Parathyroid adenoma (tissue), 2 donors: ENCODE results near the gene CCDC120.
A peak's percentile ranks its signal among the peaks of the same experiment; 100 is the strongest.

Source experiments
- H2AFZ ChIP-seq: fragments of 300-600 bp; sonication (generic); one replicate; pipeline ENCODE4 v1.7.0; 2017; ENCODE audit warnings: antibody characterized with exemption, mild to moderate bottlenecking
- H3K27ac ChIP-seq: fragments of 300-600 bp; sonication (generic); one replicate; pipeline ENCODE4 v1.7.0; 2017
- H3K27me3 ChIP-seq: fragments of 300-600 bp; sonication (generic); one replicate; pipeline ENCODE4 v1.7.0; 2017; ENCODE audit warnings: low read length; ENCODE audit not compliant: control insufficient read depth, insufficient read depth
- H3K36me3 ChIP-seq: fragments of 300-600 bp; sonication (generic); one replicate; pipeline ENCODE4 v1.7.0; 2017; ENCODE audit warnings: low read length; ENCODE audit not compliant: control insufficient read depth, insufficient read depth
- H3K4me1 ChIP-seq: fragments of 300-600 bp; sonication (generic); one replicate; pipeline ENCODE4 v1.7.0; 2017; ENCODE audit warnings: control low read depth
- H3K4me2 ChIP-seq: fragments of 300-600 bp; sonication (generic); one replicate; pipeline ENCODE4 v1.7.0; 2017; ENCODE audit warnings: low read length
- H3K4me3 ChIP-seq: fragments of 300-600 bp; sonication (generic); one replicate; pipeline ENCODE4 v1.7.0; 2017; ENCODE audit warnings: low read depth, low read length
- H3K79me2 ChIP-seq: fragments of 300-600 bp; sonication (generic); one replicate; pipeline ENCODE4 v1.7.0; 2017; ENCODE audit warnings: control low read depth
- H3K9ac ChIP-seq: fragments of 300-600 bp; sonication (generic); one replicate; pipeline ENCODE4 v1.7.0; 2017; ENCODE audit warnings: mild to moderate bottlenecking
- H3K9me3 ChIP-seq: fragments of 300-600 bp; sonication (generic); one replicate; pipeline ENCODE4 v1.7.0; 2017; ENCODE audit warnings: low read length; ENCODE audit not compliant: control insufficient read depth
- CTCF ChIP-seq: fragments of 300-600 bp; sonication (generic); IDR thresholded peaks from one replicate; pipeline ENCODE4 v1.7.0; 2017; ENCODE audit warnings: antibody characterized with exemption, mild to moderate bottlenecking
- donor health status: primary hyperparathyroidism.

CCDC120 gene

DNA sequence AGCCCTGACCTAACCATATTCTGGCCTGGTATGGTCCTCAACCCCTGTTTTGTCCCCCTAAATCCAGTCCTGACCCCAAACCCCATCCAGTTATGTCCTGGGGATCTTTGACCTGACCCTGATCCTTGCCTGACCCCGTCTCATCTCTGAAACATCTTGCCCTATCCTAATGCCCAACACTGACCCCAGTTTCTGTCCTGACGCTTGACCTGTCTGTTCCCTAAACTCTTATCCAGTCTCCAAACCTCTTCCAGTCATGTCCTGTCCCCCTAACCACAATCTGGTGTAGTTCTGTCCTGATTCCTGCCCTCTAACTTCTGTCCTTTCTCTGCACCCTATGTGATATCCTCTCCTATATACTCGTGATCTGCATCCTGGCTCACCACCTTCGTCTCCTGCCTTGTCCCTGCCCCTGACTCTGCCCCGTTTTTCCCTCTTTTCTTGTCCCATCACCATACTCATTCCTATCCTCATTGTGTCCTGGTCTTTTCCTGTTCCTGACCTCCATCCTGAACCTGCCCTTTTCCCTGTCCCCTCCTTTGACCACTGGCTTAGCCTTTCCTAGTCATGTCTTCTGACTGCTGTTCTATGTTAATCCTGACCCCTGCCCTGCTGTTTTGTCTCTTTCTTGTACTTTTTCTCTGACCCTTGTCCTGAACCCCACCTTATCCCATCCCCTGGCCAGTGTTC lies 4.6 kb upstream of the CCDC120 start:
- Histone ChIP-seq H3K36me3 (no peaks in the 10 kb centered on the region), H3K79me2 (no peaks in the 10 kb centered on the region), H3K4me3 (peak overlapping the region; percentile 57), H3K9me3 (no peaks in the 10 kb centered on the region), H3K4me1 (no peaks in the 10 kb centered on the region), H2AFZ (peak overlapping the region; percentile 91), H3K27me3 (no peaks in the 10 kb centered on the region), H3K4me2 (peak overlapping the region; percentile 68), H3K9ac (no peak overlapping the region), H3K27ac (peak overlapping the region; percentile 75)
- TF ChIP-seq CTCF: no peak

DNA sequence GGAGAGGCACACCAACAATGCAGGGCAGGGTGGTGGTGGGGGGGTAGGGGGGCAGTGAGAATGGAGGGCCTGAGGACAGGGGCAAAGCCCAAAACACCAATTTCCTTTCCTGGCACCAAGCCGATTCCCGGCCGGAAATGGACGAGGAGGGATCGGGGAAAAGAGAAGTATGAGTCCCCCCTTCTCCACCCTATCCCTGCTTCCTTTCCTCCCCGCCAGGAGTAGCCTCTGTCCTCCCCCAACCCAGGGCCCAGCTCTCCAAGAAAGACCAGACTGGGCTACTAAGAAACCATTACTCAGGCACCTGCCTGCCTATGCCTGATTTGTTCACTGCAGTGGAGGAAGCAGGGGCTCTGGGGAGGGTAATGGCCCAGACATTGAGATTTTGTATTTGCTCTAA lies 402 bp downstream of the CCDC120 start:
- Histone ChIP-seq H3K4me2 (peak overlapping the region; percentile 67), H3K4me3 (peak overlapping the region; percentile 59), H2AFZ (peak overlapping the region; percentile 60), H3K27ac (peak overlapping the region; percentile 78), H3K27me3 (no peaks in the 10 kb centered on the region), H3K36me3 (no peaks in the 10 kb centered on the region), H3K79me2 (peaks cover 10% of the 10 kb centered on the region), H3K4me1 (no peaks in the 10 kb centered on the region), H3K9ac (no peak overlapping the region), H3K9me3 (no peaks in the 10 kb centered on the region)
- no peak for TF ChIP-seq CTCF

- Histone ChIP-seq H3K36me3 (no peaks in the 10 kb centered on the region), H3K27me3 (no peaks in the 10 kb centered on the region), H2AFZ (no peak overlapping the region), H3K9me3 (no peaks in the 10 kb centered on the region), H3K4me2 (peak overlapping the region; percentile 67), H3K79me2 (peaks cover 10% of the 10 kb centered on the region), H3K27ac (peak overlapping the region; percentile 78), H3K4me1 (no peaks in the 10 kb centered on the region), H3K4me3 (peak overlapping the region; percentile 59), H3K9ac (no peak overlapping the region)
- TF ChIP-seq CTCF: no peak
These were observed 884 bp downstream of the CCDC120 start for GRCh38 chrX:49059681-49060085.

DNA sequence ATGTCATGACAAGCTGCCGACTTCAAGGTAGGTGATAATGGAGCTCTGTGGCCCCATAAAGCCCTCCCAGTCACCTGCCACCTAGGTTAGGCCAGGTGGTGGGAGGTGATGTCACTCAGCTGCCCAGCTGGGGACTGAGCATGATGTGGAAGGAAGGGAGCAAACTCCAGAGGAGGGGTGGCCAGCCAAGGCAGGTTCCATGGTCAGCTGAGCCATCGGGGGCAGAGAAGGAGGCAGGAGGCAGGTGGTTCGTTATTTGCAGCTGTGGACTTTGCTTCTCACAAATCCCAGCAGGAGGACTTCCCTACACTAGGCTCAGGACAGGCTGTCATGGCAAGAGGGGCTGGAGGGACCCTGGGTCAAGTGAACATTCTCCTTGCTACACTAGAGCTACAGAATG lies 2.1 kb downstream of the CCDC120 start:
- no peak for TF ChIP-seq CTCF
- H3K27ac ChIP-seq: no peak overlapping the region
- no peak overlapping the region for H2AFZ ChIP-seq
- no peaks in the 10 kb centered on the region for H3K4me1 ChIP-seq
- peaks cover 10% of the 10 kb centered on the region for H3K79me2 ChIP-seq
- H3K9me3 ChIP-seq: no peaks in the 10 kb centered on the region
- H3K27me3 ChIP-seq: no peaks in the 10 kb centered on the region
- H3K36me3 ChIP-seq: no peaks in the 10 kb centered on the region
- no peak overlapping the region for H3K4me2 ChIP-seq
- no peak overlapping the region for H3K4me3 ChIP-seq
- H3K9ac ChIP-seq: no peak overlapping the region

DNA sequence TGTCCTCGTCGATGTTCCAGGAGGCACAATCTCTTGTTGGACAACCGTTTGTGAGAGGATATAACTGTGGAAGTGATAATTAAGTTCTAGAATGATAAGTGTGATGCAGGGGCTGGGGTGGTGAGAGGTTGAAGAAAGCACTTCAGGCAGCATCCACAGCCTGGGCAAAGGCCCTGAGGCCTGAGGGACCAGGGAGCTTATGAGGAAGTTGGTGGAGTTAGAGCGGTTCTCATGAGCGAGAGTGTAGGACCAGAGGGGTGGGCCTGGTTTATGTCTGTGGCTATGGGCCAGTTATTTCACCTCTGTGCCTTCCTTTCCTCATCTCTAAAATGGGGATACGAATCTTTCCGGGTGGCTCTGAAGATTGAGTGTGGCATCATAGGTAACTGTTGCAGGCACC lies 2.7 kb downstream of the CCDC120 start:
- Histone ChIP-seq H3K4me2 (no peak overlapping the region), H3K4me3 (no peak overlapping the region), H3K9ac (no peak overlapping the region), H3K27ac (no peak overlapping the region), H3K27me3 (no peaks in the 10 kb centered on the region), H3K9me3 (no peaks in the 10 kb centered on the region), H3K79me2 (peaks cover 10% of the 10 kb centered on the region), H3K4me1 (no peaks in the 10 kb centered on the region), H3K36me3 (no peaks in the 10 kb centered on the region), H2AFZ (no peak overlapping the region)
- TF ChIP-seq CTCF: no peak
